SJSA1 (cell line): ENCODE measurements around the gene SETD6. TPM values are rescaled to one million over a fixed set of nuclear protein-coding genes. Genes with fewer than 3 reads are reported as not detected.

Source experiments
- DNase-seq, 2 experiments: peaks; one replicate each; pipeline ENCODE4 v3.0.0-alpha.2; 2015 to 2020; ENCODE audit warnings: low spot score in 2 of 2, low read depth in 1 of 2
- H3K27ac ChIP-seq: fragments of 250-450 bp; sonication (Bioruptor Pico); 2 replicates; pipeline ENCODE4 v1.5.1; 2020; ENCODE audit warnings: mild to moderate bottlenecking, moderate library complexity
- H3K27me3 ChIP-seq: fragments of 250-450 bp; sonication (Bioruptor Pico); replicated peaks from 2 replicates; pipeline ENCODE4 v1.5.1; 2020; ENCODE audit warnings: mild to moderate bottlenecking, moderate library complexity
- H3K36me3 ChIP-seq: fragments of 250-450 bp; sonication (Bioruptor Pico); 2 replicates; pipeline ENCODE4 v1.5.1; 2020; ENCODE audit warnings: mild to moderate bottlenecking
- H3K4me1 ChIP-seq: fragments of 250-450 bp; sonication (Bioruptor Pico); replicated peaks from 2 replicates; pipeline ENCODE4 v1.6.1; 2021; ENCODE audit warnings: mild to moderate bottlenecking
- H3K4me3 ChIP-seq: fragments of 250-450 bp; sonication (Bioruptor Pico); 2 replicates; pipeline ENCODE4 v1.5.1; 2020; ENCODE audit warnings: mild to moderate bottlenecking
- H3K9me3 ChIP-seq: fragments of 250-450 bp; sonication (Bioruptor Pico); replicated peaks from 2 replicates; pipeline ENCODE4 v1.5.1; 2020; ENCODE audit warnings: mild to moderate bottlenecking
- total RNA-seq: library from RNA; depleted of rRNA; stranded (reverse); fragments of >200 nt; shearing (Covaris generic); gene quantifications from 2 replicates; pipeline ENCODE4 v1.2.3, GENCODE V29; 2014

SETD6 gene
- total RNA-seq, 1 experiment from 2014 or later = 1.1 TPM

DNA sequence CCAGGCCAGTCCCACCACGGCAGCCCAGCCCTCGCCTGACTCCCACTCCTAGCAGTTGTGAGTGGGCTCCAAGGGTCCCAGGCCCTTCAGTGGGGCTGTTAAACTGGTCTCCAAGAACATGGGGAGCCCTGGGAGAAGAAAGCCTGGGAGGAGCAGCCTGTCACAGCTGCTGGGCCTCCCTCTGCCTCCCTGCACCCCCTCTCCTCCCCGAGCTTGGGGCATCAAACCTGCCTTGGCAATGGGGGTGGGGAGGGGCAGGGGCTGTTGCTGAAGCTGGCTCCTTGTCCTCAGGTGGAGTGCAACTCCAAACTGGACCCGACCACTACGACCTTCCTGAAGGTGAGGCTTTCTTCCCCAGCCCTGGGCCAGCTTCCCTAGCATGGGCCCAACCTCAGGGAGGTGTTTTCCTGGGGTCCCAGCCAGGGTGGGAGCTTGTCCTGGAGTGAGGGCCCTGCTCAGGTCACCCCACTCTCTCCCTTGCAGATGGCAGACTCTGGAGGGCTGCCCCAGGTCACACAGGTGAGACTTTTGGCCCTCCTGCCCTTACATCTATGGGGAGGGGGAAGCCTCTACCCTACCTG, 6.6 kb upstream of the SETD6 start:
- no peak overlapping the region for H3K27ac ChIP-seq
- H3K4me1 ChIP-seq = peaks cover 3% of the 10 kb centered on the region; the same call in 1 of the 2 replicates
- H3K36me3 ChIP-seq = peaks cover 34% of the 10 kb centered on the region
- H3K27me3 ChIP-seq = no peaks in the 10 kb centered on the region
- H3K9me3 ChIP-seq = no peaks in the 10 kb centered on the region
- DNase-seq = no peak
- H3K4me3 ChIP-seq = no peak overlapping the region

DNA sequence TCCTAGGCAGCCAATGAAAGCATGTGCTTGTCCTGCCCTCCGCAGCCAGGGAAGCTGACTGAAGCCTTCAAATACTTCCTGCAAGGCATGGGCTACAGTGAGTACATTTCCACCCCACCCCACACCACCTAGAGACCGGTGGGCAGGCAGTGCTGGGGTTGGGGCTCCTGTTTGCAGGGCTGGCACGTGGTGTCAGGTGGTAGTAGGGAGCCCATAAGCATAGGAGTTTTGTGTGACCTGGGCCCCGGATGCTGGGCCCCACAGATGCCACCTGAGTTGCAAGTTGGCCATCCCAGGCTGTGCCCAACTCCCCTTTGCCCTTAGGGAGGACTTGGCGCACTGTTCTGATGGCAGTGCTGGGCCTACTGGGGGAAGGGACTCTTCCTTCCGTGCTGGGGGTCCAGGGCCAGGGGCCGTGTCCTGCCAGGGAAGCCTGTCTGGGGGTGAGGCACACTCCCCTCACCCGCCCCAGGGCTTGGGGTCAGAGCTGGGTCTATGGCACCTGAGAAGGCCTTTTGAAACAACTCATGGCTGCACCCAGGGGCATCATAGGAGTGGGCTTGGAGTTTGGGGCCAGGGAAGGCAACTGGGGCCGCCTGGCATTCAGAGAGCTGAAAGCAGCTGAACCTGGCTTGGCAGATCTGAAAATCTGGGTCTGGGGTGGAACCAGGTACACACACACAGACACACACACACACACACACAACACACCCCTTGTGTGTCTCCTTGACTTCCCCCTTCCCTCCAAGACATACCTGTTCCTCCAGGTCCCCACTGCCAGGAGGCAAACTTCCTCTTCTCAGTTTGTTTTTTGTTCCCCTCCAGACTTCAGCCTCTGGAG, 5.8 kb upstream of the SETD6 start:
- Histone ChIP-seq H3K4me1 (peaks cover 6% of the 10 kb centered on the region; the same call in 1 of the 2 replicates), H3K36me3 (peaks cover 34% of the 10 kb centered on the region), H3K27ac (no peak overlapping the region), H3K27me3 (no peaks in the 10 kb centered on the region), H3K9me3 (no peaks in the 10 kb centered on the region), H3K4me3 (no peak overlapping the region)
- DNase-seq = no peak

GRCh38 chr16:58510097-58510775, 5.1 kb upstream of the SETD6 start:
- peaks cover 40% of the 10 kb centered on the region for H3K36me3 ChIP-seq
- H3K4me3 ChIP-seq = no peak overlapping the region
- H3K4me1 ChIP-seq = peaks cover 6% of the 10 kb centered on the region; the same call in 1 of the 2 replicates
- no peaks in the 10 kb centered on the region for H3K27me3 ChIP-seq
- no peak for DNase-seq
- no peaks in the 10 kb centered on the region for H3K9me3 ChIP-seq
- no peak overlapping the region for H3K27ac ChIP-seq

DNA sequence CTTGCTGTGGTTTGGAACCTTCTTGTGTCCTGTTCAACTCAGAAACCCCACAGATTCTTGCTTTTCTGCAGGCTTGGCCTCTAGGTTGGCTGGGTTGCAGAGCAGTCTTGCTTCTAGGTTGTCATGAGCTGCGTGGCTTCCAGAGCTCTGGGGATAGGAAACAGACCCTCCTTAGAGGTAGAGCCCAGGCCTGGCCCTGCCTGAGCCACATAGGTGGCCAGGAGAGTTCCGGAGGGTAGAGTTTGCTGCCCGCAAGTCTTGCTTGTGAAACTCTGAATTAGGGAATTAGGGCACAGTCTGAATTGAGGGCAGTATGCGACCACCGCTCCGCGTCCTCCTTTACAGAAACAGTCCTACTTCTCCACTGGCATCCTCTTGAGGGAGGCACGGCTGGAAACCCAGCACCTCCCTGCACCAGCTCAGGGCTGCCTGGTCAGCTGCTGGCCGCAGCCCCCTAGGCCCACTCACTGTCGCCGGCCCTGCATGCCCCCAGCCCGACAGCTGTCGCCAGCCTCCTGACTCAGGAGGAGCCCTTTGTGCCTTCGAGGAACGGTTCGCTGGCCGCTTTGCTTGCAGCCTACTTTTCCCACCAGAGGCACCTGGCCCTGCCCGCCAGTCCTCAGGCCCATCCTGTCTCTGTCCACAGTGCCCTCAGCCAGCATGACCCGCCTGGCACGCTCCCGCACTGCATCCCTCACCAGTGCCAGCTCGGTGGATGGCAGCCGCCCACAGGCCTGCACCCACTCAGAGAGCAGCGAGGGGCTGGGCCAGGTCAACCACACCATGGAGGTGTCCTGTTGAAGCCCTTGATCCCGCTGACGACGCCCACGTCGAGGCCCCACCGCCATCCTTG, 4.3 kb upstream of the SETD6 start:
- no peak overlapping the region for H3K27ac ChIP-seq
- no peaks in the 10 kb centered on the region for H3K27me3 ChIP-seq
- H3K4me1 ChIP-seq = peaks cover 6% of the 10 kb centered on the region; the same call in 1 of the 2 replicates
- H3K36me3 ChIP-seq = peaks cover 46% of the 10 kb centered on the region
- H3K4me3 ChIP-seq = no peak overlapping the region
- no peak for DNase-seq
- H3K9me3 ChIP-seq = no peaks in the 10 kb centered on the region

DNA sequence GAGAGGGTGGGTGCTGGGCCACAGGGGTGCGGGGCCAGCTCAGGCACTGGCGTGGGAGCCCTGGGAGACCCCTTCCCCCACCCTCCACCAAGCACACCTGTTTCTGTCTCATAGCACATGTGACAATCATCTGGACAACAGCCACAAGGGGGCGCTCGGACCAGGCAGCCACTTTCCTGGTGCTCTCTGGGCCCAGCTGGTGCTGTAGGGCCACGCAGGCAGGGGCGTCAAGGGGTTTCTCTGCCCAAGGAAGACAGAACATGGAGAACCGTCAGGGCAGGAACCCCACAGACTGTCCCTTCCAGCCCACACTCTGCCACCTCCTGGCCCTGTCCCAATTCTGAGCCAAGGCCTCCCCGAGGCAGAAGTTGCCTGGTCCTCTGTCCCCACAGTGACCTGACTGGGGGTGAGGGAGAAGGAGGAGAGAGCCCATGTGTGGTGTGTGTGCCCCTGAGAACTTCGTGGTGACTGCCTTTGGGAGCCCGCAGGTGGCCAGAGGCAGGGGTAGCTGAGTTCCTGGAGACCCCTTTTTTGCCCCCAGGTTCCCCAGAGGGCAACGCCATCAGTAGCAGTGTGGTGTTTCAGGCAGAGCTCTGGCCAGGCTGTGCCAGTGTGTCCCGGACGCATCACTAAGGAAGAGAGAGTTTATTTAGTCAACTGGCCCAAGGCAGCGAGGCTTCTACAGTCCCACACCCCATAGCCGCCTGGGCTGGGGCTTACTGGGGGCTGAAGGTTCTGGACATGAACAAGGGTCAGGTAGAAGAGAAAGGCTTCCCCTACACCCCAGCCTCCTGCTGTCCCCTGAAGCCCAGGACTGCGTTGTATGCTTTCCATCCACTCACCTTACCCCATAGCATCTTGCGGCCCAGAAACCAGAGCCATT, 3.1 kb upstream of the SETD6 start:
- H3K9me3 ChIP-seq = no peaks in the 10 kb centered on the region
- H3K4me3 ChIP-seq = no peak overlapping the region
- H3K4me1 ChIP-seq = peaks cover 6% of the 10 kb centered on the region; the same call in 1 of the 2 replicates
- H3K27ac ChIP-seq = no peak overlapping the region
- H3K36me3 ChIP-seq = peaks cover 57% of the 10 kb centered on the region
- H3K27me3 ChIP-seq = no peaks in the 10 kb centered on the region
- peak; percentile 55 to 76 for DNase-seq

GRCh38 chr16:58513874-58514273, 1.4 kb upstream of the SETD6 start:
- DNase-seq = peak in 1 of 2 experiments; percentile 20
- Histone ChIP-seq H3K4me1 (peaks cover 6% of the 10 kb centered on the region; the same call in 1 of the 2 replicates), H3K9me3 (no peaks in the 10 kb centered on the region), H3K27me3 (no peaks in the 10 kb centered on the region), H3K36me3 (peaks cover 74% of the 10 kb centered on the region), H3K4me3 (no peak overlapping the region), H3K27ac (no peak overlapping the region)

DNA sequence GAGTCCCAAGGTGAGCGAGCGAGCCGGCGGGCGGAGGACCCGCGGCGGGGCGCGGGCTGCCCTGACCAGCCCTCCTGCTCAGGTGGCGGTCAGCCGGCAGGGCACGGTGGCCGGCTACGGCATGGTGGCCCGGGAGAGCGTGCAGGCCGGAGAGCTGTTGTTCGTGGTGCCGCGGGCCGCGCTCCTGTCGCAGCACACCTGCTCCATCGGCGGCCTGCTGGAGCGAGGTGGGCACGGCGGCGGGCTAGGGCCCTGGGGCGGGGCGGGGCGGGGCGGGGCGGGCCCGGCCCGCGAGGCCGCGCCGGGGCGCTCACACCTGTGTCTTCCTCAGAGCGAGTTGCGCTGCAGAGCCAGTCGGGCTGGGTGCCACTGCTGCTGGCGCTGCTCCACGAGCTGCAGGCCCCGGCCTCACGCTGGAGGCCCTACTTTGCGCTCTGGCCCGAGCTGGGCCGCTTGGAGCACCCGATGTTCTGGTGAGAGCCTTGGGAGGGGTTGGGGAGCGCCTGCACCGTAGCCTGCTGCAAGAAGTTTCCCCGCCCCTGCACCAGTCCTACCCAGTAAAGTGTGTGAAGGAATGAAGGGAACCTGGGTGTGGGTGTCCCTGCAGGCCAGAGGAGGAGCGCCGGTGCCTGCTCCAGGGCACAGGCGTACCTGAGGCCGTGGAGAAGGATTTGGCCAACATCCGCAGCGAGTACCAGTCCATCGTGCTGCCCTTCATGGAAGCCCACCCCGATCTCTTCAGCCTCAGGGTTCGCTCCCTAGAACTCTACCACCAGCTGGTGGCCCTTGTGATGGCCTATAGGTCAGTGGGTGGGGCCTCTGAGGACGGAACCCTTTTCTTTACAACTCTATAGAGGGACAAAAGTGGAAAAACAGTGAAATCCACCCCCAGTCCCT, 802 bp downstream of the SETD6 start:
- H3K27ac ChIP-seq = no peak overlapping the region
- no peaks in the 10 kb centered on the region for H3K27me3 ChIP-seq
- peaks cover 85% of the 10 kb centered on the region for H3K36me3 ChIP-seq
- H3K4me1 ChIP-seq = peaks cover 6% of the 10 kb centered on the region; the same call in 1 of the 2 replicates
- DNase-seq = no peak
- H3K9me3 ChIP-seq = no peaks in the 10 kb centered on the region
- peak overlapping the region; percentile 33 for H3K4me3 ChIP-seq

GRCh38 chr16:58516768-58517107, 1.4 kb downstream of the SETD6 start:
- H3K4me3 ChIP-seq = no peak overlapping the region
- peaks cover 85% of the 10 kb centered on the region for H3K36me3 ChIP-seq
- H3K27me3 ChIP-seq = no peaks in the 10 kb centered on the region

DNA sequence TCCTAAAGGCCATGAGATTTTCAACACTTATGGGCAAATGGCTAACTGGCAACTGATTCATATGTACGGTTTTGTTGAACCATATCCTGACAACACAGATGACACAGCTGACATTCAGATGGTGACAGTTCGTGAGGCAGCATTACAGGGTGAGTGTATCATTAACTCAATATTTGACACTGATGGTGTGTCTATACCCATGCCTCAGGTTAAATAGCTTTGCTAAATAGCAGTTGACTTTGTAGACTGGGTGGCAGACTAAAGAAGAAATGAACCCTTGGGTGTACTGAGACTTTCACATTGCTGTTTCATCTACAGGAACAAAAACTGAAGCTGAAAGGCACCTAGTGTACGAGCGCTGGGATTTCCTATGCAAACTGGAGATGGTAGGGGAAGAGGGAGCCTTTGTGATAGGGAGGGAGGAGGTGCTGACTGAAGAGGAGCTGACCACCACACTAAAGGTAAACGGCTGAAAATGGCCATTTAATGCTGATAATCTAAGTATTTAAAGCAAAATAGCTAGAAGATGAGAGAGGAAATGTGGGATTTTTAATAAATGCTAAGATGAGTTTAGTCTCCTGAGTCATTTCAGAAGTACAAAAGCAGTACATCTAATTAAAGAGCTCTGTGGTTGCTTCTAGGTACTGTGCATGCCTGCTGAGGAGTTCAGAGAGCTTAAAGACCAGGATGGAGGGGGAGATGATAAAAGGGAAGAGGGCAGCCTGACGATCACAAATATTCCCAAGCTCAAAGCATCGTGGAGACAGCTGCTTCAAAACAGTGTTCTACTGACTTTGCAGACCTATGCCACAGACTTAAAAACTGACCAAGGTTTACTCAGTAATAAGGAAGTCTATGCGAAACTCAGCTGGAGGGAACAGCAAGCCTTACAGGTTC, 3.0 kb downstream of the SETD6 start:
- peaks cover 88% of the 10 kb centered on the region for H3K36me3 ChIP-seq

More at GRCh38 chr16:58516768-58517107, 1.4 kb downstream of the SETD6 start:
- H3K27ac ChIP-seq = no peak overlapping the region
- H3K4me1 ChIP-seq = peaks cover 6% of the 10 kb centered on the region; the same call in 1 of the 2 replicates
- H3K9me3 ChIP-seq = no peaks in the 10 kb centered on the region
- no peak for DNase-seq

GRCh38 chr16:58518980-58519368, 3.7 kb downstream of the SETD6 start:
- H3K36me3 ChIP-seq = peaks cover 91% of the 10 kb centered on the region
- no peak overlapping the region for H3K27ac ChIP-seq
- peaks cover under 1% of the 10 kb centered on the region; the same call in 1 of the 2 replicates for H3K4me1 ChIP-seq
- H3K9me3 ChIP-seq = no peaks in the 10 kb centered on the region
- DNase-seq = no peak
- H3K27me3 ChIP-seq = no peaks in the 10 kb centered on the region
- H3K4me3 ChIP-seq = no peak overlapping the region

More for the DNA sequence above, 3.0 kb downstream of the SETD6 start:
- Histone ChIP-seq H3K9me3 (no peaks in the 10 kb centered on the region), H3K27ac (no peak overlapping the region), H3K4me1 (peaks cover 6% of the 10 kb centered on the region; the same call in 1 of the 2 replicates), H3K27me3 (no peaks in the 10 kb centered on the region), H3K4me3 (no peak overlapping the region)
- DNase-seq = no peak

GRCh38 chr16:58519707-58520106, 4.4 kb downstream of the SETD6 start:
- no peak for DNase-seq
- H3K27me3 ChIP-seq = no peaks in the 10 kb centered on the region
- H3K36me3 ChIP-seq = peaks cover 98% of the 10 kb centered on the region

More at GRCh38 chr16:58519707-58520106, 4.4 kb downstream of the SETD6 start:
- H3K4me3 ChIP-seq = no peak overlapping the region
- no peaks in the 10 kb centered on the region for H3K9me3 ChIP-seq
- no peaks in the 10 kb centered on the region for H3K4me1 ChIP-seq
- no peak overlapping the region for H3K27ac ChIP-seq
